H1 (cell line): Measurements from ENCODE around the gene PDK3. TPM values are rescaled to one million over a fixed set of nuclear protein-coding genes. Genes with fewer than 3 reads are reported as not detected.

Experiments
- CTCF ChIA-PET: fragments of 300-600 bp; sonication (Branson Sonifier 250); formaldehyde crosslinking; loops from one replicate; lab custom pipeline; 2021; ENCODE audit not compliant: partially characterized antibody; lab: Charles Lee
- POLR2A ChIA-PET: fragments of 300-600 bp; sonication (Branson Sonifier 250); formaldehyde crosslinking; loops from one replicate; lab custom pipeline; 2021; ENCODE audit warnings: inconsistent platforms; ENCODE audit not compliant: partially characterized antibody; lab: Charles Lee
- DNase-seq, 2 experiments: peaks; one replicate each; pipeline versions ENCODE4 v3.0.0 to v3.0.0-alpha.2; 2010 to 2022; ENCODE audit warnings: low spot score in 2 of 2, low read depth in 1 of 2, mixed read lengths in 1 of 2
- FAIRE-seq: peaks from 2 replicates; lab custom pipeline; 2011; peaks lifted over from hg19 to GRCh38; lab: Jason Lieb, UNC
- H2AFZ ChIP-seq: 2 replicates; pipeline ENCODE4 v1.8.1; 2012; ENCODE audit warnings: low read length, inconsistent platforms
- H2AK5ac ChIP-seq: 2 replicates; pipeline ENCODE4 v1.6.1; 2013; ENCODE audit warnings: low read depth, low read length
- H2BK120ac ChIP-seq: replicated peaks from 2 replicates; pipeline ENCODE3; 2013; ENCODE audit warnings: low read depth, low read length, inconsistent platforms
- H2BK12ac ChIP-seq: 2 replicates; pipeline ENCODE4 v1.6.1; 2013; ENCODE audit warnings: low read depth, low read length
- H2BK15ac ChIP-seq: 2 replicates; pipeline ENCODE4 v1.6.1; 2013; ENCODE audit warnings: low read length
- H2BK20ac ChIP-seq: 2 replicates; pipeline ENCODE4 v1.6.1; 2013; ENCODE audit warnings: low read length
- H2BK5ac ChIP-seq: 2 replicates; pipeline ENCODE4 v1.6.1; 2013; ENCODE audit warnings: low read depth, low read length
- H3K14ac ChIP-seq: 2 replicates; pipeline ENCODE4 v1.6.1; 2013; ENCODE audit warnings: inconsistent platforms; ENCODE audit not compliant: insufficient read length
- H3K18ac ChIP-seq: 2 replicates; pipeline ENCODE4 v1.6.1; 2013; ENCODE audit warnings: low read length; ENCODE audit errors: extremely low read depth
- H3K23ac ChIP-seq: 2 replicates; pipeline ENCODE4 v1.6.1; 2013; ENCODE audit warnings: inconsistent platforms; ENCODE audit not compliant: insufficient read length
- H3K23me2 ChIP-seq: 2 replicates; pipeline ENCODE4 v1.6.1; 2013; ENCODE audit warnings: low read depth, low read length
- H3K27ac ChIP-seq: 2 replicates; pipeline ENCODE4 v1.6.1; 2011; ENCODE audit warnings: low read depth, low read length, inconsistent platforms
- H3K27me3 ChIP-seq, 4 experiments: replicated peaks in 1 of 4; 1 replicate in 1 of 4; 2 replicates in 3 of 4; pipeline versions ENCODE4 v1.6.1 to v1.8.1; 2011 to 2013; ENCODE audit warnings: low read length in 3 of 4, mild to moderate bottlenecking in 3 of 4, inconsistent platforms in 2 of 4, mixed read lengths in 2 of 4, moderate library complexity in 1 of 4; ENCODE audit not compliant: control insufficient read depth in 3 of 4, insufficient read depth in 3 of 4; ENCODE audit errors: extremely low read depth in 1 of 4
- H3K36me3 ChIP-seq, 4 experiments: 2 replicates each; pipeline versions ENCODE4 v1.6.1 to v1.8.1; 2011 to 2013; ENCODE audit warnings: mild to moderate bottlenecking in 4 of 4, low read length in 3 of 4, moderate library complexity in 2 of 4, control low read depth in 1 of 4, inconsistent platforms in 1 of 4; ENCODE audit not compliant: insufficient read depth in 4 of 4, control insufficient read depth in 2 of 4
- H3K4ac ChIP-seq: replicated peaks from 2 replicates; pipeline ENCODE3; 2013; ENCODE audit warnings: low read length, low read depth, mixed read lengths, inconsistent platforms; ENCODE audit not compliant: insufficient read length
- H3K4me1 ChIP-seq, 4 experiments: replicated peaks in 1 of 4; 1 replicate in 1 of 4; 2 replicates in 3 of 4; pipeline versions ENCODE4 v1.6.1 to v1.8.1; 2011 to 2013; ENCODE audit warnings: low read length in 3 of 4, inconsistent platforms in 2 of 4, mixed read lengths in 1 of 4; ENCODE audit not compliant: insufficient read depth in 4 of 4, control insufficient read depth in 3 of 4
- H3K4me2 ChIP-seq, 2 experiments: 2 replicates each; pipeline versions ENCODE4 v1.6.1 to v1.8.1; 2011 to 2013; ENCODE audit warnings: low read depth in 2 of 2, low read length in 2 of 2, control low read depth in 1 of 2, inconsistent platforms in 1 of 2, mild to moderate bottlenecking in 1 of 2; ENCODE audit not compliant: insufficient read depth in 1 of 2
- H3K4me3 ChIP-seq, 4 experiments: fragments of 200-600, 300-600 bp in 1 of 4; sonication (generic), shearing (Covaris generic), sonication (Bioruptor Twin) in 1 of 4; 2 replicates each; pipeline versions ENCODE4 v1.5.1 to v1.8.1; 2011 to 2016; ENCODE audit warnings: low read length in 4 of 4, low read depth in 3 of 4, control low read depth in 2 of 4, inconsistent platforms in 2 of 4, mild to moderate bottlenecking in 2 of 4, mixed read lengths in 1 of 4, moderate library complexity in 1 of 4; ENCODE audit not compliant: insufficient read depth in 2 of 4; ENCODE audit errors: extremely low read depth in 1 of 4
- H3K56ac ChIP-seq: replicated peaks from 2 replicates; pipeline ENCODE3; 2013; ENCODE audit warnings: low read depth, mild to moderate bottlenecking, mixed read lengths, low read length, inconsistent platforms; ENCODE audit not compliant: insufficient read length
- H3K79me1 ChIP-seq: 2 replicates; pipeline ENCODE4 v1.6.1; 2013; ENCODE audit warnings: low read depth, low read length, control low read depth
- H3K79me2 ChIP-seq, 2 experiments: 2 replicates each; pipeline versions ENCODE4 v1.6.1 to v1.8.1; 2012 to 2013; ENCODE audit warnings: low read length in 2 of 2, mild to moderate bottlenecking in 2 of 2, inconsistent platforms in 1 of 2; ENCODE audit not compliant: insufficient read depth in 2 of 2, control insufficient read depth in 1 of 2
- H3K9ac ChIP-seq, 4 experiments: replicated peaks in 1 of 4; 1 replicate in 1 of 4; 2 replicates in 3 of 4; pipeline versions ENCODE4 v1.6.1 to v1.8.1; 2011 to 2013; ENCODE audit warnings: low read depth in 3 of 4, low read length in 3 of 4, control low read depth in 2 of 4, mild to moderate bottlenecking in 2 of 4, moderate library complexity in 2 of 4, inconsistent platforms in 1 of 4; ENCODE audit errors: extremely low read depth in 1 of 4
- H3K9me3 ChIP-seq, 2 experiments: 2 replicates each; pipeline versions ENCODE4 v1.6.1 to v1.8.1; 2012 to 2013; ENCODE audit warnings: mild to moderate bottlenecking in 2 of 2, moderate library complexity in 2 of 2, control low read depth in 1 of 2, inconsistent platforms in 1 of 2, low read depth in 1 of 2, low read length in 1 of 2, mixed read lengths in 1 of 2; ENCODE audit not compliant: insufficient read depth in 2 of 2
- H4K20me1 ChIP-seq, 2 experiments: replicated peaks in 1 of 2; 2 replicates each; pipeline versions ENCODE3 to v1.8.1; 2011 to 2013; ENCODE audit warnings: inconsistent platforms in 2 of 2, low read length in 2 of 2, mild to moderate bottlenecking in 1 of 2; ENCODE audit not compliant: insufficient read depth in 2 of 2, control insufficient read depth in 1 of 2
- H4K5ac ChIP-seq: 2 replicates; pipeline ENCODE4 v1.6.1; 2013; ENCODE audit warnings: low read length, low read depth, mixed read lengths, inconsistent platforms; ENCODE audit not compliant: insufficient read length
- H4K8ac ChIP-seq: 2 replicates; pipeline ENCODE4 v1.8.0; 2013; ENCODE audit warnings: mild to moderate bottlenecking, moderate library complexity, low read length, inconsistent platforms; ENCODE audit not compliant: insufficient read depth; ENCODE audit errors: extremely low read depth
- H4K91ac ChIP-seq: replicated peaks from 2 replicates; pipeline ENCODE3; 2013; ENCODE audit warnings: low read length, mixed read lengths, inconsistent platforms; ENCODE audit not compliant: insufficient read length
- ASH2L ChIP-seq: fragments of 200-600, 300-600 bp; sonication (generic); IDR thresholded peaks from one replicate; pipeline ENCODE4 v1.7.1; 2017; ENCODE audit warnings: low read length
- RFX5 ChIP-seq: IDR thresholded peaks from 2 replicates; pipeline ENCODE4 v1.6.1; 2011; ENCODE audit warnings: low read depth, low read length, improper control_type of control experiment, borderline replicate concordance
- SAP30 ChIP-seq: fragments of 300-600 bp; sonication (generic); IDR thresholded peaks from 2 replicates; pipeline ENCODE4 v1.7.1; 2012; ENCODE audit warnings: low read length, moderate library complexity, mild to moderate bottlenecking, inconsistent platforms; ENCODE audit not compliant: insufficient read depth, insufficient replicate concordance
- SIX5 ChIP-seq: IDR thresholded peaks from 2 replicates; pipeline ENCODE4 v1.6.1; 2011; ENCODE audit warnings: mild to moderate bottlenecking, low read depth, low read length
- WGBS, 2 experiments: shearing (Covaris generic) in 1 of 2; methylation state at CpG; one replicate each; pipeline versions ENCODE4 v1.1.6 to v1.1.7; 2013 to 2015; ENCODE audit warnings: low lambda C conversion rate in 2 of 2, mixed read lengths in 2 of 2, inconsistent platforms in 1 of 2, low coverage in 1 of 2, missing lambda C conversion rate in 1 of 2; ENCODE audit not compliant: insufficient replicate concordance in 2 of 2, insufficient coverage in 1 of 2, insufficient read length in 1 of 2; ENCODE audit errors: extremely low coverage in 1 of 2, missing lambda C conversion rate in 1 of 2; 5-methylcytosine and 5-hydroxymethylcytosine counted together
- polyA plus RNA-seq, 7 experiments: library from polyadenylated mRNA; depleted of rRNA in 3 of 7; stranded (reverse) in 5 of 7; unstranded in 2 of 7; fragments of >200 nt in 5 of 7; fragments of 200-250 nt in 2 of 7; gene quantifications; 1 replicate in 5 of 7; 2 replicates in 1 of 7; 4 replicates in 1 of 7; pipeline versions ENCODE4 v1.2.1 to v1.2.3, GENCODE V29; 2011 to 2013; ENCODE audit warnings: missing spikeins in 2 of 7, mixed read lengths in 2 of 7
- total RNA-seq: library from RNA; stranded (reverse); fragmentation: NEBNext Ultra II Directional; extraction: Animal tissue kit (Norgen Biotek cat#: 25700); gene quantifications from 2 replicates; pipeline ENCODE4 v1.2.1, GENCODE V29; 2021
- TF ChIP-seq, protein P1 (sequence below): IDR thresholded peaks from 2 replicates; pipeline ENCODE4 v1.6.1; 2012; ENCODE audit warnings: low read length, inconsistent platforms

PDK3 gene
- total and polyA plus RNA-seq, 2 of the 8 experiments (the other 6 are each of a cell fraction or from before 2014, with no cell fraction given): 22.5 to 25.5 TPM

DNA sequence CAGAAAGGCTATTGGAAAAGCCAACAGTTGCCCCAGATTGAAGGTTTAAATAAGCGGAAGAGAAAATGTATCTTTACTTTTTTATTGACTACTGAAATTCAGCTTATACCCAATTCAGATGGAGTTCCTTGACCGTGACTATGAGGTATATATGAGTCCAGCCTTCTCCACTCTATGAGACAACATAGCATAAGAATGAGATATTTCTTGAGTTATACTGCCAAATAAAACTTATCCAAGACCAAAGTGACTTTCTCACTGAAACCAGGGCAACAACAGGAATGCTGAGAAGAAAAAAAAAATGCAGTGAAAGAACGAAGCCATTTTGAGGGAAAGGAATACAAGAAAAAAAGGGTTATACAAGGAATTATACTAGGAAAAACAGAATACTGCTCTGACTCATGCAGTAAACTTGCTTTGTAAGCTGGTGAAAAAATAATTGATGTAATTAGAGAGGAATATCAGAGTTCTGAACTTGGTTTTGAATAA, 16.3 kb upstream of the PDK3 start:
- CTCF ChIA-PET: interaction anchor here (1.4 kb wide), 1 partner anchor 53 kb away, joined by 4 read pairs; no protein-coding TSS in a partner anchor
- H4K20me1 ChIP-seq: no peaks in the 10 kb centered on the region
- no peak overlapping the region for H2AK5ac ChIP-seq
- H2BK120ac ChIP-seq: no peak overlapping the region
- no peak overlapping the region for H3K14ac ChIP-seq
- H4K8ac ChIP-seq: no peak overlapping the region
- no peak overlapping the region for H3K23ac ChIP-seq
- H3K27me3 ChIP-seq: no peaks in the 10 kb centered on the region
- POLR2A ChIA-PET: no interaction called here
- no peak overlapping the region for H2BK12ac ChIP-seq
- WGBS, 2 experiments: 80% methylated on average over 3 of the region's 3 CpGs; no CpG with 5 or more reads in 1 of the 2 experiments
- H3K4me2 ChIP-seq: no peak overlapping the region
- TF ChIP-seq, protein P1, sequence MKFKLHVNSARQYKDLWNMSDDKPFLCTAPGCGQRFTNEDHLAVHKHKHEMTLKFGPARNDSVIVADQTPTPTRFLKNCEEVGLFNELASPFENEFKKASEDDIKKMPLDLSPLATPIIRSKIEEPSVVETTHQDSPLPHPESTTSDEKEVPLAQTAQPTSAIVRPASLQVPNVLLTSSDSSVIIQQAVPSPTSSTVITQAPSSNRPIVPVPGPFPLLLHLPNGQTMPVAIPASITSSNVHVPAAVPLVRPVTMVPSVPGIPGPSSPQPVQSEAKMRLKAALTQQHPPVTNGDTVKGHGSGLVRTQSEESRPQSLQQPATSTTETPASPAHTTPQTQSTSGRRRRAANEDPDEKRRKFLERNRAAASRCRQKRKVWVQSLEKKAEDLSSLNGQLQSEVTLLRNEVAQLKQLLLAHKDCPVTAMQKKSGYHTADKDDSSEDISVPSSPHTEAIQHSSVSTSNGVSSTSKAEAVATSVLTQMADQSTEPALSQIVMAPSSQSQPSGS: no peak
- TF ChIP-seq SIX5 (no peak), RFX5 (no peak), SAP30 (no peak), ASH2L (no peak)
- H3K4me1 ChIP-seq: no peaks in the 10 kb centered on the region
- no peak overlapping the region for H3K18ac ChIP-seq
- H3K56ac ChIP-seq: no peak overlapping the region
- H3K9me3 ChIP-seq: no peaks in the 10 kb centered on the region
- FAIRE-seq (no peak), DNase-seq (no peak)
- H3K4ac ChIP-seq: no peak overlapping the region
- no peak overlapping the region for H2BK15ac ChIP-seq
- no peak overlapping the region for H3K9ac ChIP-seq
- H3K36me3 ChIP-seq: no peaks in the 10 kb centered on the region
- H2BK5ac ChIP-seq: no peak overlapping the region
- H3K27ac ChIP-seq: no peak overlapping the region
- no peaks in the 10 kb centered on the region for H3K79me2 ChIP-seq
- H3K23me2 ChIP-seq: no peaks in the 10 kb centered on the region
- H2BK20ac ChIP-seq: no peak overlapping the region
- H4K91ac ChIP-seq: no peak overlapping the region
- no peak overlapping the region for H3K4me3 ChIP-seq
- no peak overlapping the region for H2AFZ ChIP-seq
- H3K79me1 ChIP-seq: no peaks in the 10 kb centered on the region
- no peak overlapping the region for H4K5ac ChIP-seq
